RWPE2 (cell line): Measurements from ENCODE around the gene GCAT.

Source experiments
- ATAC-seq: fragments of 200-7000 bp; cut with Tn5 transposase; 3 replicates; pipeline ENCODE4 v1.9.1; 2021; ENCODE audit warnings: low read depth
- DNase-seq: peaks from one replicate; pipeline ENCODE4 v3.0.0-alpha.2; 2020; ENCODE audit warnings: low spot score
- H3K27ac ChIP-seq: fragments of 450-650 bp; 2 replicates; pipeline ENCODE4 v1.5.1; 2017; ENCODE audit warnings: mild to moderate bottlenecking; ENCODE audit not compliant: poor library complexity, severe bottlenecking
- H3K27me3 ChIP-seq: fragments of 250-450 bp; sonication (Bioruptor Pico); 2 replicates; pipeline ENCODE4 v1.5.1; 2021; ENCODE audit warnings: mild to moderate bottlenecking, moderate library complexity; ENCODE audit not compliant: insufficient read depth, poor library complexity, severe bottlenecking
- H3K36me3 ChIP-seq: fragments of 250-450 bp; sonication (Bioruptor Pico); 2 replicates; pipeline ENCODE4 v1.5.1; 2020; ENCODE audit warnings: low read depth, mild to moderate bottlenecking, moderate library complexity
- H3K4me1 ChIP-seq: fragments of 250-450 bp; sonication (Bioruptor Pico); 2 replicates; pipeline ENCODE4 v1.5.1; 2021; ENCODE audit warnings: mild to moderate bottlenecking, moderate library complexity; ENCODE audit not compliant: insufficient read depth, poor library complexity, severe bottlenecking
- H3K4me3 ChIP-seq: fragments of 250-450 bp; sonication (Bioruptor Pico); 2 replicates; pipeline ENCODE4 v1.5.1; 2021; ENCODE audit warnings: mild to moderate bottlenecking, moderate library complexity; ENCODE audit not compliant: severe bottlenecking
- H3K9me3 ChIP-seq: fragments of 250-450 bp; sonication (Bioruptor Pico); 2 replicates; pipeline ENCODE4 v1.5.1; 2021; ENCODE audit warnings: mild to moderate bottlenecking, moderate library complexity; ENCODE audit not compliant: severe bottlenecking
- CTCF ChIP-seq: fragments of 450-650 bp; IDR thresholded peaks from one replicate; pipeline ENCODE4 v1.5.1; 2017; ENCODE audit warnings: mild to moderate bottlenecking, moderate library complexity; ENCODE audit not compliant: poor library complexity, severe bottlenecking

Gene GCAT

DNA sequence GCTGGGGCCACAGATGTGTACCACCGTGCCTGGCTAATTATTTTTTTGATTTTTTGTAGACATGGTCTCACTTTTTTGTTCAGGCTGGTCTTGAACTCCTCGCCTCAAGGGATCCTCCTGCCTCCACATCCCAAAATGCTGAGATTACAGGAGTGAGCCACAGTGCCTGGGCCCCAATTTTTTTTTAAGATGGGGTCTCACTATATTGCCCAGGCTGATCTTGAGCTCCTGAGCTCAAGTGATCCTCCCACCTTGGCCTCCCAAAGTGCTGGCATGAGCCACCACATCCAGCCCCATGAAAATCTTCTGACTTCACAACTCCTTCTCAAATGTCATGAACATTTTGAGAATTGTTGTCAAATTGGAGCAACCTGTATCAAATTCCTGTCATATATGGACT lies 38.7 kb downstream of the GCAT start:
- TF ChIP-seq CTCF = no peak
- Histone ChIP-seq H3K27me3 (no peaks in the 10 kb centered on the region), H3K4me1 (peaks cover 6% of the 10 kb centered on the region), H3K27ac (no peak overlapping the region), H3K4me3 (no peak overlapping the region), H3K36me3 (peaks cover 15% of the 10 kb centered on the region), H3K9me3 (no peaks in the 10 kb centered on the region)
- ATAC-seq (no peak), DNase-seq (no peak)

DNA sequence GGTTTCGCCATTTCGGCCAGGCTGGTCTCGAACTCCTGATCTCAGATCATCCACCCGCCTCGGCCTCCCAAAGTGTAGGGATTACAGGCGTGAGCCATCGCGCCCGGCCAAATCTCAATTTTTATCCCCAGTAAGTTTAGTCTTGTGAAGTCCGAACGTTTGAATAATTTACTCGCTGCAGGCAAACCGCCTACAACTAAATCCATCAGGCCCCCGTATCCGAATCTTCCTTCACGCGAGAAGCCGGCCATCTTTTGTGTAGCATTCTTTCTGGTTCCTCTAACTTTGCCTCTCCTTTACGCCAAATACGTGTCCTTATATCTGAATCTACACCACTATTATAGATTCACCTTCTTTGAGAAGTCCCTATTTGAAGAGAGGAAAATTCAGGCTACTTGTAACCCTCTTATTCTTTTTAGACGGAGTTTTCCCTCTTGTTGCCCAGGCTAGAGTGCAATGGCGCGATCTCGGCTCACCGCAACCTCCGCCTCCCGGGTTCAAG lies 40.9 kb downstream of the GCAT start:
- DNase-seq (no peak), ATAC-seq (no peak)
- Histone ChIP-seq H3K27ac (peak overlapping the region; percentile 90), H3K4me1 (no peaks in the 10 kb centered on the region), H3K27me3 (no peaks in the 10 kb centered on the region), H3K36me3 (peaks cover 37% of the 10 kb centered on the region), H3K4me3 (peak overlapping the region; percentile 81), H3K9me3 (no peaks in the 10 kb centered on the region)
- TF ChIP-seq CTCF = no peak

- H3K36me3 ChIP-seq = peaks cover 43% of the 10 kb centered on the region
- peak within 1 kb of the TSS; percentile 90 for H3K27ac ChIP-seq
- ATAC-seq (peak; percentile 86), DNase-seq (peak; percentile 90)
- H3K9me3 ChIP-seq = no peaks in the 10 kb centered on the region
- no peaks in the 10 kb centered on the region for H3K4me1 ChIP-seq
- TF ChIP-seq CTCF = no peak
- H3K4me3 ChIP-seq = peak within 1 kb of the TSS; percentile 81
- no peaks in the 10 kb centered on the region for H3K27me3 ChIP-seq
Observed at GRCh38 chr22:37849089-37849751, 41.5 kb downstream of the GCAT start, which contains the start of gene EIF3L. EIF3L (plus strand) TSS chr22:37849419; CDS start chr22:37849450, 31 bp downstream.

DNA sequence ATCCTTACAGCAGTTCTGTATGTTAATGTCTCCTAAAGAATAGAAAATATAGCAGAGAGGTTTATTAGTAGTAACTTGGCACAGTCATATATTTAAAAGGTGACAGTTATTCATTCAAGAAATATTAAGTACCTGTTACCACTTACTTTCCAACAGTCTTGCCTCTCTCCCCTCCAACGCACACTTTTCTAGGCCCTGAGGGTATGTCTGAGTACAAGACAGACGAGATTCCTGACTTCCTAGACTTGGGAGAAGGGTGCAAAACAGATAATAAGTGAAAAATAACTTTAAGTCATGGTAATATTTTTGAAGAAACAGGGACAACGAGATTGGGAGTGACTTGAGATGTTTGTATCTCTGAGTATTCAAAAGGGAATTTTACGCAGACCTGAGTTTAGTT lies 43.1 kb downstream of the GCAT start:
- no peak for ATAC-seq
- Histone ChIP-seq H3K27ac (peak overlapping the region; percentile 90), H3K4me1 (no peaks in the 10 kb centered on the region), H3K36me3 (peaks cover 59% of the 10 kb centered on the region), H3K27me3 (no peaks in the 10 kb centered on the region), H3K4me3 (no peak overlapping the region), H3K9me3 (no peaks in the 10 kb centered on the region)
- DNase-seq = no peak
- no peak for TF ChIP-seq CTCF

- no peaks in the 10 kb centered on the region for H3K9me3 ChIP-seq
- H3K4me3 ChIP-seq = no peak overlapping the region
- TF ChIP-seq CTCF = no peak
- H3K36me3 ChIP-seq = peaks cover 68% of the 10 kb centered on the region
- no peak overlapping the region for H3K27ac ChIP-seq
- ATAC-seq = no peak
- no peaks in the 10 kb centered on the region for H3K27me3 ChIP-seq
- no peak for DNase-seq
- no peaks in the 10 kb centered on the region for H3K4me1 ChIP-seq
Observed at GRCh38 chr22:37852418-37852817, 44.7 kb downstream of the GCAT start.
